COR-L47 (cell line): ENCODE results near the gene JARID2.

Source experiments
- DNase-seq: peaks from one replicate; lab custom pipeline; 2025; lab: John Stamatoyannopoulos, UW

The JARID2 gene

DNA sequence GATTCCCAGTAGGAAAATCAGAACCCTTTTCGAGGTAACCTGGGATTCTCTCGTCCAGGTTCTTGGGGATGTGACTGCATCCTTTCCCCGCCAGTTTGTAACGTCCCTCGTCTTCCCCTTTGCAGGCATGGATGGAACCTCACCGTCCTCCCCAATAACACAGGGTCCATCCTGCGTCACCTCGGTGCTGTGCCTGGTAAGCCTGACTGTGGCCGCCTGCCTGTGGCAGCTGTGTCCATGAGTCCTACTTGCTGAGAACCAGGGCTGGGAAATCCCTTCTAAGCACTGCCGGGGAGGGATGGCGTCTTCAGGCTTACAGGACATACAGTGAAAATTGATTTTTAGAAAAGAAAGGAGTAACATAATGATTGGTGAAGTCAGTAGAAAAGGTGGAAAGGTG is 261.4 kb downstream of the JARID2 start:
- no peak for DNase-seq

DNA sequence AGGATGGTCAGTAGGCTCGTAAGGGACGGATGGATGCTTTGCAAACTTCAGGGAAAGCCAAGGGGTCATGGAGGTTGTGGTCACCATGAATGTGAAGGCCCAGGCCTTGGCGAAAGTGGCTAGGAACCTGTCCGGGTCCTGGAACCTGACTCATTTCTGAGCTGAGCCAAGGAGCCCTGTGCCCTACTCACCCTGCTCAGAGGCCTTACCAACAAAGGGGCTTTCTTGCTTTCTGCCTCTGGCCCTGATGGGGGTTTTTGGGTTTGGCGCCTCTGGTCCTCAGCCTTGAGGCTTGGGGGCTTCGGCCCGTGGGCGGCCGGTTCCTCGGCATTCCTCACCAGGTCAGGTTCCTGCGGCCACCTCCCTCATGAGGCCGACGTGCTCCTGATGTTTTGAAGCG is 261.9 kb downstream of the JARID2 start:
- DNase-seq, result no peak

DNA sequence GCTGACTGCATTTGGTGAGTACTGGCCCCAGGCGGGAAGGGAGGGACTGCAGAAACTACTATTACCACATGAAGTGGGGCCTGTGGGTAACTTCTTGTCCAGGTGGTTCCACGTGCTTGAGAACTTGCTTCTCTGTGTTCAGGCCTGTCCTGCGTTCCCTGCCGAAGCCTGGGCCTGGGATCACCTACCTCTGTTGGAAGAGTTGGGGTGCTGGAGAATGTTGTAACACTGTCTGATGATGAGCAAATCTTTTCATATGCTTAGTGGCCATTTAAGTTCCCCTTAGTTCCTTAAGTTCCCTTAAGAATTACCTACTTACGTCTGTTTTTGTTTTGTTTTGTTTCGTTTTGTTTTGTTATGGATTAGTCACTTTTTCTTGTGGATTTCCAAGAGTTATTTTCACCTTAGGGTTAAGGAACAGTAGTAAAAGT is 262.6 kb downstream of the JARID2 start:
- no peak for DNase-seq

DNA sequence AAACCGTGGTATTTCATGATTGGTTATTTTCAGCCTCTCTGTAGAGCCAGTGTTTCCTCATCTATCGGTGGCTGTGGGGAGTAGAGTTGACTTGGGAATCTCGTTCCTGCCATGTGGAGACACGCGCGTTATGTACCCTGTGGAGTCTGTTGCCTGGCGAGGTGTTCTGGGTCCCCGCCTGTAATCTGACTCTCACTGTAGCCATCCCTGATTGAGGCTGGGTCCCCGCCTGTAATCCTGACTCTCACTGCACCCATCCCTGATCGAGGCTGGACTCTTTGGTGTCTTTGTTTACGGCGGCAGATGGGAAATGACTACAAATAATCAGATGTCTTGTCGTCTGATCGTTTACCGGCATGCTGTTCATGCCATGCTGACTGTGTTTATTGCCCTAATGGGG is 263.1 kb downstream of the JARID2 start:
- DNase-seq, result no peak

DNA sequence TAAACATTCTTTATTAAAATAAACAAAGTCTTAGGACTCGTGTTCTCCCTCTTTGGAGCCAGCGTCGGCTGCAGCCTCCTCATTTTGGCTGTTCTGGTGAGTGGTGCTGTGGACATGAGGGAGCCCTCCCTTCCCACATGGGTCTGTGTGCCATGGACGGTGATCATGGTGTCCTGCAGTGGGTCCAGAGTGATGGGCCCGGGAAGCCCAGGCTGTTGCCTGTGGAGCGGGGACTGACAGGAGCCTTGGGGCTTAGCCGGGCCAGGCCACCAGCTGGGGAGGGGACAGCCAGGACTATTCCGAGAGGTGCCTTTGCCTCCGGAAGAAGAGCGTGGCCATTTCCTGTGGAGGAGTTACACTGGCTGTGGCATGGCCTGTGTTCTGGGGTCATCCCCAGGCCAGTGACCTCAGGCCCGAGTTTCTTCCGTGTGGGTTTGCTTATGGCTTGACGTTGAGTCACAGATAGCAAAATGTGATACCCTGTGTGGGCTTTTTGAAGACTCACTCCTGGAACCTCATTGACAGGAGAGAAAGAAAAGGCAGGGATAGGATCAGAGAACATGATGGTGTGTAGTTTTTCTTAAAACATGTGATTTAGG is 263.6 kb downstream of the JARID2 start:
- no peak for DNase-seq

DNA sequence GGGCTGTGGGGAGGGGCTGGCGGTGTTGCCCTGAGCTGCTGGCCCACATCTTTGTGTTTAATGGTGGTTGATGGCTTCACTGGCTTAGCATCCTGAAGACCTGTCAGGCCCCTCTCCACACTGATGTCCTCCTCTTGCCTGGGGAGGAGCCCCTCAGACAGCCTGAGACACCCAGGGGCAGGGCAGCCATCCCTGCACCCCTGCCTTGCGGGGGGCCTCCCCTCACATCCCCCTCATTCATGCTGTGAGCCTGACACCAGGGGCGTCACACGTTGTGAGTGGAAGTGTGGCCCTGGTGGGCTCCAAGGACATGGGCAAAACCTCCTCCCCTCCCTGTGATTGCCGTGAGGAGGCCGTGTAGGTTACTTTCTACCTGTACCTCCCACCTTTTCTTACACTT is 264.3 kb downstream of the JARID2 start:
- no peak for DNase-seq

DNA sequence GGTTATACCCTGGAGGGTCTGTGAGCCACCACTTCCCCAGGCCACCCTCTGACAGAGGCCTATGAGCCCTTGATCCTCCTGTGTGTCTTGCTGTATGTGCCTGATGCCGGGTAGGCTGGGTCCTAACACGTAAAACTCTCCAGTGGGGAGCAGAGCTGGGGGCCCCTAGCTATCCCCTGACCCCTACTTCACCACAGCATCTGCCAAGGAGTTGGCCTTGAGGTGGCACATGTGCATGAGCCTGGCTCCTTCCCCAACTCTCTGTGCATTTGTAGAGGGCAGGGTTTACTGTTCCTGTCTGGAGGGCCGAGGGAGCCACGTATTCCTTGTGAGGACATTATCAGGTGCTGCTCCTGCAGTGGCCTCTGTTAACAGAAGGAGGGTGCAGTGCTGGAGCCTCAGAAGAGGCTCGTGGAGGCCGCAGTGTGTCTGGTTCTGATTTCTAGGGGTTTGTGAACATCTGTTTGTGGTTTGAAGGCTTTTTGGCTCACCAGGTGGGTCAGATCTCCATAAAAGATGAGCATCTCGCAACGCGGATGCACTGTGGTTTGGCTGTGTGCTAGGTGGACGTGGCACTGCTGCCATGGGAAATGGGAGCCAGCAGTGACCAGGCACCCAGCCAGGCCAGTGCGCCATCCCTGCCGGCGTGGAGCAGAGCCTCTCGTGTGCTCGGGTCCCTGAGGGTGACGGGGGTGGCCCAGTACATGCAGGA is 264.8 kb downstream of the JARID2 start:
- no peak for DNase-seq

DNA sequence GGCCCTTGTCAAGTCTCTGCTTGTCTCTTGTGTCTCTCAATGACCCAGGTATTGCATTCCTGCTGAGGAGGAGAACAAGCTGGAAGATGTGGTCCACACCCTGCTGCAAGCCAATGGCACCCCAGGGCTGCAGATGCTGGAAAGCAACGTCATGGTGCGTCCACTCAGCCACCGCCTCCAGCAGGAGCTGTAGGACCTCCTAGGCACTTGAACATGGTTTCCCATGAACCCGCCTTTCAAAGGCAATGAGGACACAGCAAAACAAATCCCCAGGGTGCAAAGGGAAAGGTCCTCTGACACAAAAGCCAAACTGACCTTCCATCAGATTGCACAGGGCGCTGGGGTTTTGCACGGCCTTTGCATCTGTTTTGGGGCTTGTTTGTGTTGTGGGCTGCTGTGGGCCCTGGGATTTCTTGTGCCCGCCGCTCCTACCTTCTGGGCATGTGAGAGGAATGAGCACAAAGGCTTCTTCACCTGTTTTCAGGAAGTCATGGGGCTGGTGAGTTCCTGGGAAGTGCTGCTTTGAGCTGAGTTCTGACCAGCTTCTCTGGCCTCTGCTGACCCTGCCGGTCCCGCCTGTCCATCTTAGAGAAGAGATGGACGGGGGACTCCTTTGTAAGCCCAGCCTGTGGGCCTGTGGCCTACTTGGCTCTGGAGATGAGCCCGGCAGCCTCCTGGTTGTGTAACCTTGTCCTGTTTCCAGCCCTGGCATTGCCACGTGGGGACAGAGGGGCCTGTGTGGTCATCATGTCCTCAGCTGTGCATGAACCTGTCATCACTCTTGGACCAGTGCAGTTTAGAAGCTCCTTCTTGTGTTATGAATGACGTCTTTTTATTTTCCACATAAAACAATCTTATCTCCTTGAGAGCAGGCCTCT is 265.6 kb downstream of the JARID2 start:
- no peak for DNase-seq

DNA sequence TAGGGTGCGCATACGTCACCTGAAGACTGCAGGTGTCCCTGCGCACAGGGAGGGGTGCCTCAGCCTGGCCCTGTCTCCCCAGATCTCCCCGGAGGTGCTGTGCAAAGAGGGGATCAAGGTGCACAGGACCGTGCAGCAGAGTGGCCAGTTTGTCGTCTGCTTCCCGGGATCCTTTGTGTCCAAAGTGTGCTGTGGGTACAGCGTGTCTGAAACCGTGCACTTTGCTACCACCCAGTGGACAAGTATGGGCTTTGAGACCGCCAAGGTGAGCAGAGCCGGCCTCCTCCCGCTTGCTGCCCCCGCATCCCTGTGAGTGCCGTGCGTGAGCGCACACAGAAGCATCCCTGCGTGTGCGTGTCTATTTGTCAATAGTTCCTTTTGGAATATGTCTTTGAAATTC is 266.3 kb downstream of the JARID2 start:
- no peak for DNase-seq

DNA sequence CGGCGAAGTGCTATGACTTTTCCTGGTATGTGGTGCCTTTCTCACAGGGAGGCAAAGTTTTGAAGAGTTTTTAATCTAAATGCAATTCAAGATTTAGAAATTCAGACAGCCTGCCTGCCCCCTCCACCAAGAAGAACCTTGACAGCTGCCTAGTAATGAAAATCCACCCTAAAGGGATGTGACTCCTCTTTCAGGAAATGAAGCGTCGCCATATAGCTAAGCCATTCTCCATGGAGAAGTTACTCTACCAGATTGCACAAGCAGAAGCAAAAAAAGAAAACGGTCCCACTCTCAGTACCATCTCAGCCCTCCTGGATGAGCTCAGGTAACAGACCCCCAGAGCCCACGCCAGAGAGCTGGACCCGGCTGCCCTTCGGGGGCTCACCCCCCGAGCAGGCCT is 266.9 kb downstream of the JARID2 start:
- no peak for DNase-seq

DNA sequence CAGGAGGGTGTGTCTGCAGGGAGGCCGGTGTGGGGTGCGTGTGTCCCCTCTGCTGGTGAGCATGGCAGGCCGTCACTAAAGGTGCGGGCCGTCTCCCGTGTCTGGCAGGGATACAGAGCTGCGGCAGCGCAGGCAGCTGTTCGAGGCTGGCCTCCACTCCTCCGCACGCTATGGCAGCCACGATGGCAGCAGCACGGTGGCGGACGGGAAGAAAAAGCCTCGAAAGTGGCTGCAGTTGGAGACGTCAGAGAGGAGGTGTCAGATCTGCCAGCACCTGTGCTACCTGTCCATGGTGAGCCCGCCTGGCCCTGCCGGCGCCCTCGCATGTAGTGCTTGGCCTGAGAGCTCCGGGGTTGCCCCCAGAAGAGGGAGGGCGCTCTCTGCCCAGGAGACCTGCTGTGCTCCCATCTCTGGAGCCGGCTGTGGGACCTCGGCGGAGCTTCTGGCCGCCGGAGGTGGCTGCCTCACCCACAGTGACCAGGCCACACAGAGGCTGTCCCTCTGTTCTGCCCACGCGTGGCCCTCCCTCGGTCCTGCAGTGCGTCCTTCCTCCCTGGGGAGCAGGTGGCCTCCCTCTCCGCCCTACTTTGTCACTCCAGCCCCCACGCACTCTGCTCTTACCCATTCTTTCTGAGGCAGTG is 267.4 kb downstream of the JARID2 start:
- DNase-seq, result no peak

DNA sequence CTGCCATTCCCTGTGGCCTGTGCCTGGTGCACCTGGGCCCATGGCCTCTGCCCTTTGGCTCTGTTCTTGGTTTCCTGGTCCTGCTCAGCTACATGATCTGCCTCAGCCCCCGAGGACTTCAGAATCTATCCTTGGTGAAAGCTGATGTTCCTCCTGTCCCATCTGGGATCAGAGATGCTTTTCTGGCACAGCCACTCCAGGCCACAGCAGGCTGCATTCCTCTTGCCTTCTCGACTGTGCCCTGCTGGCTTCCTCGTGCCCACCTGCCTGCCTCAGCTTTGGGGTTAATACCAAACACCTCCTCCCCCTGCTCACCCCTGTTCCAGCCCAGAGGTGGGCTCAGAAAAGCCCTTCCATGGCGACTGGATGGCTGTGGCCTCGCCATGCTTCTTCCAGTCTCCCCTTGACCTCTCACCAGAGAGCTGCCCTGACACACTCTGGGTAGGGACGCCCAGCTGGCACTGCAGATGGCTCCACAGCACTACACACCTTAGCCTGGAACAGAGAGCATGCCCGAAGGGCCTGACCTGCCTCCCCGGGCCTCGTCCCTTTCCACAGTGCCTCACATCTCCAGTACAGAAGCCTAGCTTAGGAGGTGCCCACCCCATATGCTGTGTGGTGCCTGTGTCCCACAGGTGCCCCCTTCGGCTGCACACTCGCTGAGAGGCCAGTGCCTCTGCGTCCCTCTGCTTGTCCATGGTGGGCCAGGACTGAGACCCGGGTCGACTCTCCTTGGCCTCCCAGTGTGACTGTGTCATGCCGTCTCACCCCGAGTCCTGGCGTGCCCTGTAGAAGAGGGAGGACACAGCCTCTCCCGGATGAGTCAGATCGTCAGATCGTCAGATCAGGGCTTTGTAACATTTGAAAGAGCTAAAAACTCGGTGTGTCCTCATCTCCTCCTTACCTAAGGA is 268.2 kb downstream of the JARID2 start:
- no peak for DNase-seq

DNA sequence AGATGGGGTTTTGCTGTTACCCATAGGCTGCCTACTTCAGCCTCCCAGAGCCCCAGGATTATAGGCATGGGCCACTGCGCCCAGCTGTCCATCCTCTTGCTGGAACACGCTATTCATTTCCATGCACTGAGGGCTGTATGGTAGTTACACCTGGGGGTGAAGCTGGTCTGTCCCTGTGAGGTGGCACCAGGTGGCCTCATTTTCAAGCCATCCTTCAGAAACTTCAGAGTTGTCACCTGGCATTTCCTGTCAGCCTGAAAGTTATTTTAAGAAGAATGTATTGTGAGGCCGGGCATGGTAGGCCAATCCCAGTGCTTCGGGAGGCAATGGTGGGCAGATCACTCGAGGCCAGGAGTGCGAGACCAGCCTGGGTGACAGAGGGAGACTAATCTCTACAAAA is 269.4 kb downstream of the JARID2 start:
- no peak for DNase-seq

DNA sequence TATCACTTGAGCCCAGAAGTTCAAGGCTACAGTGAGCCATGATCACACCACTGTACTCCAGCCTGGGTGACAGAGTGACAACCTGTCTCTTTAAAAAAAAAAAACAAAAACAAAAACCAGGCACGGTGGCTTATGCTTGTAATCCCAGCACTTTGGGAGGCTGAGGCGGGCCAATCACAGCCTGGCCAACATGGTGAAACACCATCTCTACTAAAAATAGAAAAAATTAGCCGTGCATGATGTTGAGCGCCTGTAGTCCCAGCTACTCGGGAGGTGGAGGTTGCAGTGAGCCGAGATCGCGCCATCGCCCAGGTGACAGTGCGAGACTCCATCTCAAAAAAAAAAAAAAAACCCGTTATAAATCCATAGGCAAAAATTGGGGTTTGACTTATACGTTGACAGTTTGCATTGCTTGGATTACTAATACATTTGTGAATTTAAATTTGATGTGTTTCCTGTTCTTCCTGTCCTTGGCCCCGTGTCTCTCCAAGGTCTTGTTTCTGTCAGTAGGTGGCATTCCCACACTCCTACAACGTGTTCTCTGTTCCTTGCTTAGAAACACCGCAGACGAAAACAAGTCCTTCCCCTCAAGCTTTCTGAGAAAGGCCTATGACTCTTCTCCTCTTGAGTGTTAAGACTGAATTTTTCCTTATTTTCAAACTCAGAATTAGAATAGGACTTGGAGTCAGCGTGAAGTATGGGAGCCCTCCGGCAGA is 269.9 kb downstream of the JARID2 start:
- no peak for DNase-seq

DNA sequence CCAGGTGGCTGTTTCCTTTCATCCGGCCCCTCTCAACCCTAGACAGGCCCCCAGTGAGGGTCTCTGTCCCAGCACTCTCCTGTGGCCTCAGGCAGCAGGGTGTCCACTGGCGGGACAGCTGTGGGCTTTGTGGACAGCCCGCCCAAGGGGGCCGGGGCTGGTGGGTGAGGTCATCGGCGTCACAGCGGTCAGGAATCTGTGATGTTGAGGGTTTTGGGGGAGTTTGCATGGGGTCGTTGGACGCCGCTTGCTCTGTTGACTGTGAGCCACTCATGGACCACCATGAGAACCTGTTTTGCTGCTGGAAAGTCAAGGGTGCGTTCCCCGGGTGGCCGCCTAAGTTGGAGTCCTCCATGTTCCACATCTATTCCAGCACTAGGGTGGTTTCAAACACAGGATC is 270.5 kb downstream of the JARID2 start:
- no peak for DNase-seq

DNA sequence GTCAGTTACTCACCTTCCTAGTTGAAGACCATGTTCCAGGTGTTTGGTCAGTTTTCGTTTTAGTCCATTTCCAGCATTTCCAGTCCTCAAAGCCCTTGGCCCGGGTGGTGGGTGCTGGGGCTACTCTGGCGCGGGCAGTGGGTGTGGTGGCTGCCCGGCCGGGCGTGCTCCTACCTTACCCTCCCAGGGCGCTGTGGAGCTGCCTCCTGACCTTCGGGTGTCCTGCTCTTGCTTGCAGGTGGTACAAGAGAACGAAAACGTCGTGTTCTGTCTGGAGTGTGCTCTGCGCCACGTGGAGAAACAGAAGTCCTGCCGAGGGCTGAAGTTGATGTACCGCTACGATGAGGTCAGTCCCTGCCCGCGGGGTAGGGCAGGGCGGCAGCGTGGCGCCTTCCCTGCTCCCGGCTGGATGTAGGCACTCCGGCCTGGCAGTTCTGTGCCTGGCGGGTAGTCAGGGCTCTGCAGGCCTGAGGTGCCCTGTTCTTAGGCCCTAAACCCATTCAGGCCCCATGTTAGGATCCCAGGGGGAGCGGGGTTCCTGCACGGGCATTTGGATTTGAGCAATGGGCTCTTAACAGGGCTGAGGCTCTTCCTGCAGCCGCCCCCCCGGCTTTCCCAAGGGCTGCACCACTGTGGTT is 271.2 kb downstream of the JARID2 start:
- no peak for DNase-seq

DNA sequence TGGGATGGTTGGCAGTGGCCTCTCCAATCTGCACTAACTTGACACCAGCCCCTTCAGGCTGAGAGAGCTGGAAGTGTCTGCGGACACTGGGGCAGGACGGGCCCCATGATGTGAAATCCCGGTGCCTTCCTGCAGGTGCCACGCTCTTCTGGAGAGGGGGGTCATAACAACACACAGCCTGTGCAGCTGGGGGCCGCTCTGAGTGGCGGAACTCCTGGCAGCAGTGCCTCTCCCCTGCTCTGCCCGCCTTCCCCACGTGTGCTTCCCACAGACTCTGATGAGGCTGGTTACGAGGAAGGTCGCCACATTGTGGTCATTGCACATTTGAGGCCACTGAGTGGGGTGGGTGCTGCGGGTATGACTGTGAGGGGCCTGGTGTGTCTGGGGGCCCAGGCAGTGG is 271.7 kb downstream of the JARID2 start:
- no peak for DNase-seq

DNA sequence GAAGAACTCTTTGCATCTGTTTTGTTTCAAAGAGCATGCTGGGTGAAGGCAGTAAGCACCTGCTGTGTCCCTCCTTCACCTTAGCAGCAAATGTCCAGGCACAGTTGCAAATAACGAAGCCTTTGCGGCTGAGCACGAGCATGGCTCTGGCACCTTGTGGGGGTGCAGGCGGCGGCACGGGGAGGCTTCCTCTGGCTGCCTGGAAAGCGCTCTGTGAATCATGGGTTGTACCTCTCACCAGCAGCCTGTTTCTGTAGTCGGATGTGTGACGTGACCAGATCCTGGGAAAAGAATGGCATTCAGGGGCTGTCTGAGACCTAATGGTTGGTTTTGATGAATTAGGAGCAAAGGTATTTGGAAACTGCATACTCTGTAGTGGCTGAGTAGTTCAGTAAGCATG is 272.2 kb downstream of the JARID2 start:
- DNase-seq, result no peak

DNA sequence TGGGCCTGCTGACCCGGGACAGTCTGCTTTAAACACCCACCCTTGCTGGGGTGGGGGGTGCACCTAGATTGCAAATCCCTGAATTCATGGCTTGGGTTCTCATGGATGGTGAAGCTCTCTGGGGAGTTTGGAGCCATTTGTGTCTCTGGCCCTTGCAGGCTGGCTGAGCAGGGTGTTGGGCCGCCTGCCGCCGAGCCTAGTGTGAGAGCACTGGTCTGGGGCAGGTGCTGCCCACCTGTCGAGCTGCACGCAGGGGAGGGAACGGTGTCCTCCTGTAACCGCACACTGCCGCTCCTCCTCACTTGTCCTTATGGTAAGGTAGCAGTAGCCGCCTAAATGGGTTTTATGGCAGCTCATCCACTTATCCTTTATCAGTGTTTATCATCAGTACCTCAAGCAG is 273.0 kb downstream of the JARID2 start:
- no peak for DNase-seq

DNA sequence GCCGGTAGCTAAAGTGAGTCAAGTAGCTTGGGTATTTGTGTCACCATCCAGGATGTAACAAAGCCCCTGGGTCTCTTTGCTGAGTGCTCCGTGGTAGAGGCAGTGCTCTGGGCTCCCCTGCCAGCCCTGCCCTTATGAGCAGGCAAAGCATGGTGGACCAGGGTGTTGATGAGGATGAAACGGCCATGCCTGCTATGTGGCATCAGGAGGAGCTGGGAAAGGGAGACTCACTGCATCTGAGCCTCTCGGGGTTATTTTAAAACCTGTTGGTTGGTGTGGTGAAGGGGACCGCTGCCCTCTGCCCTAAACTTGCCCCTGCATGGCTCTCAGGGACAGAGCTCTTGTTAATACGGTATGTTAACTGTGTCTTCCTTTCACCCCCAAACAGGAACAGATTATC is 273.8 kb downstream of the JARID2 start:
- no peak for DNase-seq
